ENCODE data around the gene IDH2. TPM values are rescaled to one million over a fixed set of nuclear protein-coding genes. Genes with fewer than 3 reads are reported as not detected.
"Not testable (repeated sequence)": the region's sequence is repeated elsewhere in the genome, so short reads cannot be mapped to it uniquely, and the experiment has no call there.

The IDH2 gene
- total and polyA plus RNA-seq, 4 donors = 65.5 to 144 (median 126) TPM

GRCh38 chr15:90078965-90079364 is 23.3 kb downstream of the IDH2 start:
- no peak for DNase-seq (ENCODE audit: low read depth in 4 of 6, low spot score in 6 of 6)
- H3K9me3 ChIP-seq (ENCODE audit: control insufficient read depth, insufficient read depth, low read length) = no peaks in the 10 kb centered on the region
- H3K27me3 ChIP-seq (ENCODE audit: control insufficient read depth, insufficient read depth, low read length) = no peaks in the 10 kb centered on the region
- H3K4me3 ChIP-seq (ENCODE audit: low read depth, low read length) = no peak overlapping the region
- WGBS (ENCODE audit: insufficient coverage) = 96% methylated on average over 5 of the region's 7 CpGs
- no peak overlapping the region for H3K27ac ChIP-seq (ENCODE audit: low read depth, low read length)
- peaks cover 63% of the 10 kb centered on the region for H3K36me3 ChIP-seq (ENCODE audit: control insufficient read depth, insufficient read depth, low read length)
- H3K4me1 ChIP-seq (ENCODE audit: control insufficient read depth, insufficient read depth, low read length) = peaks cover 25% of the 10 kb centered on the region

GRCh38 chr15:90076716-90077115 is 25.6 kb downstream of the IDH2 start:
- no peak for DNase-seq (ENCODE audit: low read depth in 4 of 6, low spot score in 6 of 6)
- Histone ChIP-seq H3K27ac (ENCODE audit: low read depth, low read length) (no peak overlapping the region), H3K27me3 (ENCODE audit: control insufficient read depth, insufficient read depth, low read length) (no peaks in the 10 kb centered on the region), H3K9me3 (ENCODE audit: control insufficient read depth, insufficient read depth, low read length) (no peaks in the 10 kb centered on the region), H3K4me1 (ENCODE audit: control insufficient read depth, insufficient read depth, low read length) (peaks cover 13% of the 10 kb centered on the region), H3K36me3 (ENCODE audit: control insufficient read depth, insufficient read depth, low read length) (peaks cover 58% of the 10 kb centered on the region), H3K4me3 (ENCODE audit: low read depth, low read length) (no peak overlapping the region)
- WGBS (ENCODE audit: insufficient coverage) = 94% methylated on average over 3 of the region's 6 CpGs

GRCh38 chr15:90075420-90076289 is 26.6 kb downstream of the IDH2 start:
- peaks cover 6% of the 10 kb centered on the region for H3K4me1 ChIP-seq (ENCODE audit: control insufficient read depth, insufficient read depth, low read length)
- 67% methylated on average over 12 of the region's 13 CpGs for WGBS (ENCODE audit: insufficient coverage)
- no peak for DNase-seq (ENCODE audit: low read depth in 4 of 6, low spot score in 6 of 6)
- no peaks in the 10 kb centered on the region for H3K27me3 ChIP-seq (ENCODE audit: control insufficient read depth, insufficient read depth, low read length)
- H3K36me3 ChIP-seq (ENCODE audit: control insufficient read depth, insufficient read depth, low read length) = peaks cover 48% of the 10 kb centered on the region
- H3K27ac ChIP-seq (ENCODE audit: low read depth, low read length) = no peak overlapping the region
- H3K9me3 ChIP-seq (ENCODE audit: control insufficient read depth, insufficient read depth, low read length) = no peaks in the 10 kb centered on the region
- no peak overlapping the region for H3K4me3 ChIP-seq (ENCODE audit: low read depth, low read length)

- Histone ChIP-seq H3K9me3 (ENCODE audit: control insufficient read depth, insufficient read depth, low read length) (no peaks in the 10 kb centered on the region), H3K4me1 (ENCODE audit: control insufficient read depth, insufficient read depth, low read length) (peaks cover 6% of the 10 kb centered on the region), H3K27ac (ENCODE audit: low read depth, low read length) (no peak overlapping the region), H3K4me3 (ENCODE audit: low read depth, low read length) (no peak overlapping the region), H3K36me3 (ENCODE audit: control insufficient read depth, insufficient read depth, low read length) (peaks cover 40% of the 10 kb centered on the region), H3K27me3 (ENCODE audit: control insufficient read depth, insufficient read depth, low read length) (no peaks in the 10 kb centered on the region)
- no peak for DNase-seq (ENCODE audit: low read depth in 4 of 6, low spot score in 6 of 6)
- WGBS (ENCODE audit: insufficient coverage) = 100% methylated on average over 2 of the region's 5 CpGs
These were observed 27.4 kb downstream of the IDH2 start for GRCh38 chr15:90074916-90075315.

- Histone ChIP-seq H3K9me3 (ENCODE audit: control insufficient read depth, insufficient read depth, low read length) (no peaks in the 10 kb centered on the region), H3K27ac (ENCODE audit: low read depth, low read length) (no peak overlapping the region), H3K36me3 (ENCODE audit: control insufficient read depth, insufficient read depth, low read length) (peaks cover 31% of the 10 kb centered on the region), H3K4me3 (ENCODE audit: low read depth, low read length) (no peak overlapping the region), H3K4me1 (ENCODE audit: control insufficient read depth, insufficient read depth, low read length) (peaks cover 6% of the 10 kb centered on the region), H3K27me3 (ENCODE audit: control insufficient read depth, insufficient read depth, low read length) (no peaks in the 10 kb centered on the region)
- DNase-seq (ENCODE audit: low read depth in 4 of 6, low spot score in 6 of 6) = no peak
- 97% methylated on average over 12 of the region's 12 CpGs for WGBS (ENCODE audit: insufficient coverage)
These were observed 28.2 kb downstream of the IDH2 start for GRCh38 chr15:90074023-90074422.

- no peak overlapping the region for H3K27ac ChIP-seq (ENCODE audit: low read depth, low read length)
- H3K27me3 ChIP-seq (ENCODE audit: control insufficient read depth, insufficient read depth, low read length) = no peaks in the 10 kb centered on the region
- no peaks in the 10 kb centered on the region for H3K9me3 ChIP-seq (ENCODE audit: control insufficient read depth, insufficient read depth, low read length)
- H3K4me1 ChIP-seq (ENCODE audit: control insufficient read depth, insufficient read depth, low read length) = peaks cover 6% of the 10 kb centered on the region
- H3K4me3 ChIP-seq (ENCODE audit: low read depth, low read length) = no peak overlapping the region
- H3K36me3 ChIP-seq (ENCODE audit: control insufficient read depth, insufficient read depth, low read length) = peaks cover 27% of the 10 kb centered on the region
- 80% methylated on average over 17 of the region's 17 CpGs for WGBS (ENCODE audit: insufficient coverage)
- no peak for DNase-seq (ENCODE audit: low read depth in 4 of 6, low spot score in 6 of 6)
These were observed 29.2 kb downstream of the IDH2 start for GRCh38 chr15:90072978-90073640.

GRCh38 chr15:90071220-90071807 is 31.0 kb downstream of the IDH2 start:
- no peaks in the 10 kb centered on the region for H3K27me3 ChIP-seq (ENCODE audit: control insufficient read depth, insufficient read depth, low read length)
- H3K27ac ChIP-seq (ENCODE audit: low read depth, low read length) = no peak overlapping the region
- peaks cover 6% of the 10 kb centered on the region for H3K4me1 ChIP-seq (ENCODE audit: control insufficient read depth, insufficient read depth, low read length)
- peaks cover 36% of the 10 kb centered on the region for H3K36me3 ChIP-seq (ENCODE audit: control insufficient read depth, insufficient read depth, low read length)
- WGBS (ENCODE audit: insufficient coverage) = no CpG with 5 or more reads among the region's 5 CpGs
- DNase-seq (ENCODE audit: low read depth in 4 of 6, low spot score in 6 of 6) = peak in 4 of 6 donors; percentile 58 to 94 (median 78)
- no peaks in the 10 kb centered on the region for H3K9me3 ChIP-seq (ENCODE audit: control insufficient read depth, insufficient read depth, low read length)
- H3K4me3 ChIP-seq (ENCODE audit: low read depth, low read length) = no peak overlapping the region

GRCh38 chr15:90070623-90071022 is 31.6 kb downstream of the IDH2 start:
- not testable (repeated sequence) for H3K27me3 ChIP-seq (ENCODE audit: control insufficient read depth, insufficient read depth, low read length); DNase-seq (ENCODE audit: low read depth in 4 of 6, low spot score in 6 of 6); H3K27ac ChIP-seq (ENCODE audit: low read depth, low read length); H3K4me1 ChIP-seq (ENCODE audit: control insufficient read depth, insufficient read depth, low read length); H3K4me3 ChIP-seq (ENCODE audit: low read depth, low read length); H3K9me3 ChIP-seq (ENCODE audit: control insufficient read depth, insufficient read depth, low read length)
- 90% methylated on average over 1 of the region's 2 CpGs for WGBS (ENCODE audit: insufficient coverage)
- H3K36me3 ChIP-seq (ENCODE audit: control insufficient read depth, insufficient read depth, low read length) = peaks cover 36% of the 10 kb centered on the region

GRCh38 chr15:90067953-90068606 is 34.2 kb downstream of the IDH2 start:
- 93% methylated on average over 36 of the region's 37 CpGs for WGBS (ENCODE audit: insufficient coverage)
- no peak for DNase-seq (ENCODE audit: low read depth in 4 of 6, low spot score in 6 of 6)
- Histone ChIP-seq H3K36me3 (ENCODE audit: control insufficient read depth, insufficient read depth, low read length) (peaks cover 30% of the 10 kb centered on the region), H3K27me3 (ENCODE audit: control insufficient read depth, insufficient read depth, low read length) (no peaks in the 10 kb centered on the region), H3K4me3 (ENCODE audit: low read depth, low read length) (no peak overlapping the region), H3K27ac (ENCODE audit: low read depth, low read length) (no peak overlapping the region), H3K4me1 (ENCODE audit: control insufficient read depth, insufficient read depth, low read length) (peaks cover 31% of the 10 kb centered on the region), H3K9me3 (ENCODE audit: control insufficient read depth, insufficient read depth, low read length) (no peaks in the 10 kb centered on the region)

Data from spinal cord (tissue), 10 donors.